GM23338 (cell line): ENCODE data around the gene LRRC52. TPM values are rescaled to one million over a fixed set of nuclear protein-coding genes. Genes with fewer than 3 reads are reported as not detected.

ENCODE experiments used
- ATAC-seq: fragments of 200-7000 bp; cut with Tn5 transposase; 3 replicates; pipeline ENCODE4 v1.9.1; 2020
- DNase-seq: peaks from one replicate; pipeline ENCODE4 v3.0.0-alpha.2; 2015; ENCODE audit warnings: low spot score
- H2AFZ ChIP-seq: fragments of 200-600 bp; sonication (generic); 2 replicates; pipeline ENCODE4 v1.8.0; 2016; ENCODE audit warnings: antibody characterized with exemption, mild to moderate bottlenecking, moderate library complexity
- H3F3A ChIP-seq: fragments of 200-600 bp; sonication (generic); replicated peaks from 2 replicates; pipeline ENCODE4 v1.8.0; 2017; ENCODE audit warnings: antibody characterized with exemption, mixed run types, low read depth
- H3K27ac ChIP-seq: fragments of 200-600 bp; sonication (generic); 2 replicates; pipeline ENCODE4 v1.6.1; 2016; ENCODE audit warnings: low read depth
- H3K27me3 ChIP-seq: fragments of 200-600 bp; sonication (generic); 2 replicates; pipeline ENCODE4 v1.8.0; 2016; ENCODE audit warnings: mild to moderate bottlenecking, mixed run types, moderate library complexity; ENCODE audit not compliant: insufficient read depth
- H3K36me3 ChIP-seq: fragments of 200-600 bp; sonication (generic); 2 replicates; pipeline ENCODE4 v1.8.0; 2016; ENCODE audit warnings: mild to moderate bottlenecking; ENCODE audit not compliant: insufficient read depth
- H3K4me1 ChIP-seq: fragments of 200-600 bp; sonication (generic); 2 replicates; pipeline ENCODE4 v1.8.0; 2016; ENCODE audit warnings: mild to moderate bottlenecking, moderate library complexity; ENCODE audit not compliant: insufficient read depth
- H3K4me2 ChIP-seq: fragments of 200-600 bp; sonication (generic); 2 replicates; pipeline ENCODE4 v1.7.1; 2017; ENCODE audit warnings: mixed run types
- H3K4me3 ChIP-seq: fragments of 200-600 bp; sonication (generic); 2 replicates; pipeline ENCODE4 v1.6.1; 2016; ENCODE audit warnings: mixed run types
- H3K79me2 ChIP-seq: fragments of 200-600 bp; sonication (generic); replicated peaks from 2 replicates; pipeline ENCODE4 v1.8.0; 2017; ENCODE audit warnings: mild to moderate bottlenecking; ENCODE audit not compliant: insufficient read depth
- H3K9me2 ChIP-seq: fragments of 200-600 bp; sonication (generic); 2 replicates; pipeline ENCODE4 v1.8.0; 2017; ENCODE audit not compliant: insufficient read depth
- H4K20me1 ChIP-seq: fragments of 200-600 bp; sonication (generic); replicated peaks from 2 replicates; pipeline ENCODE4 v1.8.0; 2017; ENCODE audit warnings: mild to moderate bottlenecking; ENCODE audit not compliant: insufficient read depth
- H3K27ac Mint-ChIP-seq: 2 replicates; pipeline ENCODE4 v1.8.0; 2020; ENCODE audit warnings: inconsistent platforms, mild to moderate bottlenecking, moderate library complexity, mixed read lengths
- H3K27me3 Mint-ChIP-seq: 3 replicates; pipeline ENCODE4 v1.8.0; 2022; ENCODE audit warnings: low read depth, mild to moderate bottlenecking, moderate library complexity, mixed read lengths, inconsistent platforms; ENCODE audit not compliant: insufficient read depth, poor library complexity
- H3K36me3 Mint-ChIP-seq: 3 replicates; pipeline ENCODE4 v1.8.0; 2021; ENCODE audit warnings: low read depth, mild to moderate bottlenecking, inconsistent platforms, moderate library complexity, mixed read lengths
- H3K4me1 Mint-ChIP-seq: 3 replicates; pipeline ENCODE4 v1.8.0; 2020; ENCODE audit warnings: mild to moderate bottlenecking, inconsistent platforms, mixed read lengths
- H3K4me3 Mint-ChIP-seq: 3 replicates; pipeline ENCODE4 v1.8.0; 2021; ENCODE audit warnings: moderate library complexity, mild to moderate bottlenecking, inconsistent platforms, mixed read lengths
- H3K9me3 Mint-ChIP-seq: 3 replicates; pipeline ENCODE4 v1.8.0; 2020; ENCODE audit warnings: moderate library complexity, mild to moderate bottlenecking, inconsistent platforms, mixed read lengths
- CREB1 ChIP-seq: fragments of 250-450 bp; sonication (Bioruptor Pico); IDR thresholded peaks from 2 replicates; pipeline ENCODE4 v1.5.0; 2020; ENCODE audit warnings: low read depth, mild to moderate bottlenecking, moderate library complexity
- EZH2 ChIP-seq: fragments of 200-600 bp; sonication (generic); IDR thresholded peaks from one replicate; pipeline ENCODE4 v1.8.0; 2017; ENCODE audit warnings: antibody characterized with exemption, mild to moderate bottlenecking, low read depth; ENCODE audit not compliant: unreplicated experiment
- POLR2AphosphoS5 ChIP-seq: IDR thresholded peaks from 2 replicates; pipeline ENCODE4 v1.6.1; 2016; ENCODE audit warnings: antibody characterized with exemption, low read depth
- STAT1 ChIP-seq: IDR thresholded peaks from one replicate; pipeline ENCODE4 v1.6.1; 2016; ENCODE audit warnings: antibody characterized with exemption; ENCODE audit not compliant: unreplicated experiment
- ZNF114 ChIP-seq: fragments of 250-450 bp; sonication (Bioruptor Pico); IDR thresholded peaks from 2 replicates; pipeline ENCODE4 v1.5.0; 2020; ENCODE audit warnings: mild to moderate bottlenecking, moderate library complexity
- polyA plus RNA-seq: library from polyadenylated mRNA; unstranded; fragments of >200 nt; fragmentation: Nextera tagmentation; extraction: Ambion mirVana; gene quantifications from 2 replicates; pipeline ENCODE4 v1.2.1, GENCODE V29; 2016
- total RNA-seq: library from RNA; depleted of rRNA; stranded (reverse); fragments of >200 nt; shearing (Covaris generic); gene quantifications from 2 replicates; pipeline ENCODE4 v1.2.3, GENCODE V29; 2014
- TF ChIP-seq, protein P1 (sequence below): fragments of 250-450 bp; sonication (Bioruptor Pico); IDR thresholded peaks from 2 replicates; pipeline ENCODE4 v1.5.0; 2020; ENCODE audit warnings: mild to moderate bottlenecking, moderate library complexity
- TF ChIP-seq, protein P2 (sequence below): IDR thresholded peaks from one replicate; pipeline ENCODE4 v1.6.1; 2018; ENCODE audit warnings: antibody characterized with exemption; ENCODE audit not compliant: unreplicated experiment
- TF ChIP-seq, protein P3 (sequence below), 2 experiments: fragments of 200-600 bp in 1 of 2; sonication (generic) in 1 of 2; conservative IDR thresholded peaks; 2 replicates each; pipeline versions ENCODE4 v1.5.1 to v1.6.1; 2016 to 2017; ENCODE audit warnings: antibody characterized with exemption in 2 of 2, low read depth in 2 of 2, mild to moderate bottlenecking in 2 of 2, moderate library complexity in 1 of 2
- TF ChIP-seq, protein P4 (sequence below): IDR thresholded peaks from 2 replicates; pipeline ENCODE4 v1.6.1; 2016; ENCODE audit warnings: antibody characterized with exemption

LRRC52 gene
- total and polyA plus RNA-seq, 2 experiments from 2014 or later = not detected

DNA sequence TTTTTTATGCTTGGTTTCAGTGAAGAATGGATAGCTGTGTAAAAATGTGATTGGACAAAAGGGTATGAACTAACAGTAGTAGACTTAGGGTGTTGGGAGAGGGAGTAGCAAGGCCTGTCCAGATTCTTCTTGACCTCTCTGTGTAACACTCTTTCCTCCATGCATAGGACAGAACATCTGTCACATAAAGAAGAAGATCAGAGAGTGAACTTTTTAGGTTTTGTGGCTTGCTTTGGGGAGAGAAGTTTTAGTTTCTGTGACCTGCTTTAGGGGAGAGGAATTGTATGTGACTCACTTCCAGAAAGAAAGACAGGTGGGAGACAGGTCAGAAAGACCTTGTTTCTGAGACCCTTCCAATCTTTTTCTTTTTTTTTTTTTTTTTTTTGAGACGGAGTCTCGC lies 27.3 kb upstream of the LRRC52 start (continued):
- TF ChIP-seq, protein P1, sequence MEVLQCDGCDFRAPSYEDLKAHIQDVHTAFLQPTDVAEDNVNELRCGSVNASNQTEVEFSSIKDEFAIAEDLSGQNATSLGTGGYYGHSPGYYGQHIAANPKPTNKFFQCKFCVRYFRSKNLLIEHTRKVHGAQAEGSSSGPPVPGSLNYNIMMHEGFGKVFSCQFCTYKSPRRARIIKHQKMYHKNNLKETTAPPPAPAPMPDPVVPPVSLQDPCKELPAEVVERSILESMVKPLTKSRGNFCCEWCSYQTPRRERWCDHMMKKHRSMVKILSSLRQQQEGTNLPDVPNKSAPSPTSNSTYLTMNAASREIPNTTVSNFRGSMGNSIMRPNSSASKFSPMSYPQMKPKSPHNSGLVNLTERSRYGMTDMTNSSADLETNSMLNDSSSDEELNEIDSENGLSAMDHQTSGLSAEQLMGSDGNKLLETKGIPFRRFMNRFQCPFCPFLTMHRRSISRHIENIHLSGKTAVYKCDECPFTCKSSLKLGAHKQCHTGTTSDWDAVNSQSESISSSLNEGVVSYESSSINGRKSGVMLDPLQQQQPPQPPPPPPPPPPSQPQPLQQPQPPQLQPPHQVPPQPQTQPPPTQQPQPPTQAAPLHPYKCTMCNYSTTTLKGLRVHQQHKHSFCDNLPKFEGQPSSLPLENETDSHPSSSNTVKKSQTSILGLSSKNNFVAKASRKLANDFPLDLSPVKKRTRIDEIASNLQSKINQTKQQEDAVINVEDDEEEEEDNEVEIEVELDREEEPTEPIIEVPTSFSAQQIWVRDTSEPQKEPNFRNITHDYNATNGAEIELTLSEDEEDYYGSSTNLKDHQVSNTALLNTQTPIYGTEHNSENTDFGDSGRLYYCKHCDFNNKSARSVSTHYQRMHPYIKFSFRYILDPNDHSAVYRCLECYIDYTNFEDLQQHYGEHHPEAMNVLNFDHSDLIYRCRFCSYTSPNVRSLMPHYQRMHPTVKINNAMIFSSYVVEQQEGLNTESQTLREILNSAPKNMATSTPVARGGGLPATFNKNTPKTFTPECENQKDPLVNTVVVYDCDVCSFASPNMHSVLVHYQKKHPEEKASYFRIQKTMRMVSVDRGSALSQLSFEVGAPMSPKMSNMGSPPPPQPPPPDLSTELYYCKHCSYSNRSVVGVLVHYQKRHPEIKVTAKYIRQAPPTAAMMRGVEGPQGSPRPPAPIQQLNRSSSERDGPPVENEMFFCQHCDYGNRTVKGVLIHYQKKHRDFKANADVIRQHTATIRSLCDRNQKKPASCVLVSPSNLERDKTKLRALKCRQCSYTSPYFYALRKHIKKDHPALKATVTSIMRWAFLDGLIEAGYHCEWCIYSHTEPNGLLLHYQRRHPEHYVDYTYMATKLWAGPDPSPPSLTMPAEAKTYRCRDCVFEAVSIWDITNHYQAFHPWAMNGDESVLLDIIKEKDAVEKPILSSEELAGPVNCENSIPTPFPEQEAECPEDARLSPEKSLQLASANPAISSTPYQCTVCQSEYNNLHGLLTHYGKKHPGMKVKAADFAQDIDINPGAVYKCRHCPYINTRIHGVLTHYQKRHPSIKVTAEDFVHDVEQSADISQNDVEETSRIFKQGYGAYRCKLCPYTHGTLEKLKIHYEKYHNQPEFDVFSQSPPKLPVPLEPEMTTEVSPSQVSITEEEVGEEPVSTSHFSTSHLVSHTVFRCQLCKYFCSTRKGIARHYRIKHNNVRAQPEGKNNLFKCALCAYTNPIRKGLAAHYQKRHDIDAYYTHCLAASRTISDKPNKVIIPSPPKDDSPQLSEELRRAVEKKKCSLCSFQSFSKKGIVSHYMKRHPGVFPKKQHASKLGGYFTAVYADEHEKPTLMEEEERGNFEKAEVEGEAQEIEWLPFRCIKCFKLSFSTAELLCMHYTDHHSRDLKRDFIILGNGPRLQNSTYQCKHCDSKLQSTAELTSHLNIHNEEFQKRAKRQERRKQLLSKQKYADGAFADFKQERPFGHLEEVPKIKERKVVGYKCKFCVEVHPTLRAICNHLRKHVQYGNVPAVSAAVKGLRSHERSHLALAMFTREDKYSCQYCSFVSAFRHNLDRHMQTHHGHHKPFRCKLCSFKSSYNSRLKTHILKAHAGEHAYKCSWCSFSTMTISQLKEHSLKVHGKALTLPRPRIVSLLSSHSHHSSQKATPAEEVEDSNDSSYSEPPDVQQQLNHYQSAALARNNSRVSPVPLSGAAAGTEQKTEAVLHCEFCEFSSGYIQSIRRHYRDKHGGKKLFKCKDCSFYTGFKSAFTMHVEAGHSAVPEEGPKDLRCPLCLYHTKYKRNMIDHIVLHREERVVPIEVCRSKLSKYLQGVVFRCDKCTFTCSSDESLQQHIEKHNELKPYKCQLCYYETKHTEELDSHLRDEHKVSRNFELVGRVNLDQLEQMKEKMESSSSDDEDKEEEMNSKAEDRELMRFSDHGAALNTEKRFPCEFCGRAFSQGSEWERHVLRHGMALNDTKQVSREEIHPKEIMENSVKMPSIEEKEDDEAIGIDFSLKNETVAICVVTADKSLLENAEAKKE (CRISPR knock-in tag) = no peak
- no peak for TF ChIP-seq ZNF114 (CRISPR knock-in tag)
- TF ChIP-seq, protein P2, sequence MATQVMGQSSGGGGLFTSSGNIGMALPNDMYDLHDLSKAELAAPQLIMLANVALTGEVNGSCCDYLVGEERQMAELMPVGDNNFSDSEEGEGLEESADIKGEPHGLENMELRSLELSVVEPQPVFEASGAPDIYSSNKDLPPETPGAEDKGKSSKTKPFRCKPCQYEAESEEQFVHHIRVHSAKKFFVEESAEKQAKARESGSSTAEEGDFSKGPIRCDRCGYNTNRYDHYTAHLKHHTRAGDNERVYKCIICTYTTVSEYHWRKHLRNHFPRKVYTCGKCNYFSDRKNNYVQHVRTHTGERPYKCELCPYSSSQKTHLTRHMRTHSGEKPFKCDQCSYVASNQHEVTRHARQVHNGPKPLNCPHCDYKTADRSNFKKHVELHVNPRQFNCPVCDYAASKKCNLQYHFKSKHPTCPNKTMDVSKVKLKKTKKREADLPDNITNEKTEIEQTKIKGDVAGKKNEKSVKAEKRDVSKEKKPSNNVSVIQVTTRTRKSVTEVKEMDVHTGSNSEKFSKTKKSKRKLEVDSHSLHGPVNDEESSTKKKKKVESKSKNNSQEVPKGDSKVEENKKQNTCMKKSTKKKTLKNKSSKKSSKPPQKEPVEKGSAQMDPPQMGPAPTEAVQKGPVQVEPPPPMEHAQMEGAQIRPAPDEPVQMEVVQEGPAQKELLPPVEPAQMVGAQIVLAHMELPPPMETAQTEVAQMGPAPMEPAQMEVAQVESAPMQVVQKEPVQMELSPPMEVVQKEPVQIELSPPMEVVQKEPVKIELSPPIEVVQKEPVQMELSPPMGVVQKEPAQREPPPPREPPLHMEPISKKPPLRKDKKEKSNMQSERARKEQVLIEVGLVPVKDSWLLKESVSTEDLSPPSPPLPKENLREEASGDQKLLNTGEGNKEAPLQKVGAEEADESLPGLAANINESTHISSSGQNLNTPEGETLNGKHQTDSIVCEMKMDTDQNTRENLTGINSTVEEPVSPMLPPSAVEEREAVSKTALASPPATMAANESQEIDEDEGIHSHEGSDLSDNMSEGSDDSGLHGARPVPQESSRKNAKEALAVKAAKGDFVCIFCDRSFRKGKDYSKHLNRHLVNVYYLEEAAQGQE = no peak
- TF ChIP-seq POLR2AphosphoS5 = no peak

DNA sequence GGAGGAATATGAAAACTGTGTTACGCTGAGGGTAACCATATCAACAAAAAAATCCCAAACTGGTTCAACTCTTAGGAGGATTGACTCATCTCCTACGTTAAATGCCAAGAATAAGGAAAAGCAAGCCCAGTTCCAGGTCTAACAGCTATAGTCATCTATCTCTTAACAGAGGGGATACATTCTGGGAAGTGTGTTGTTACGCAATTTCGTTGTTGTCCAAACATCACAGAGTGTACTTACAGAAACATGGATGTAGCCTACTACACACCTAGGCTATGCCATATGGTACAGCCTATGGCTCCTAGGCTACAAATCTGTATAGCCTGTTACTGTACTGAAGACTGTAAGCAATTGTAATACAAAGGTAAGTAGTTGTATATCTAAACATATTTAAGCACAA lies 23.2 kb upstream of the LRRC52 start:
- Mint-ChIP-seq H3K27me3 (peaks cover 5% of the 10 kb centered on the region), H3K4me3 (no peak overlapping the region), H3K36me3 (peaks cover 3% of the 10 kb centered on the region; the same call in 1 of the 3 replicates), H3K27ac (no peak overlapping the region), H3K4me1 (peaks cover 5% of the 10 kb centered on the region; the same call in 2 of the 3 replicates), H3K9me3 (peaks cover 13% of the 10 kb centered on the region)
- no peak overlapping the region for H3K4me3 ChIP-seq
- no peak overlapping the region for H2AFZ ChIP-seq
- H3K27me3 ChIP-seq = no peaks in the 10 kb centered on the region
- no peak for DNase-seq
- H3K27ac ChIP-seq = no peak overlapping the region
- no peaks in the 10 kb centered on the region for H3K4me1 ChIP-seq
- ATAC-seq = no peak
- no peaks in the 10 kb centered on the region for H3F3A ChIP-seq
- H3K36me3 ChIP-seq = no peaks in the 10 kb centered on the region
- H4K20me1 ChIP-seq = no peaks in the 10 kb centered on the region
- H3K79me2 ChIP-seq = no peaks in the 10 kb centered on the region
- H3K9me2 ChIP-seq = no peaks in the 10 kb centered on the region
- H3K4me2 ChIP-seq = no peak overlapping the region
- TF ChIP-seq EZH2 (no peak), ZNF114 (CRISPR knock-in tag) (no peak), CREB1 (CRISPR knock-in tag) (no peak), STAT1 (no peak)
- TF ChIP-seq, protein P3, sequence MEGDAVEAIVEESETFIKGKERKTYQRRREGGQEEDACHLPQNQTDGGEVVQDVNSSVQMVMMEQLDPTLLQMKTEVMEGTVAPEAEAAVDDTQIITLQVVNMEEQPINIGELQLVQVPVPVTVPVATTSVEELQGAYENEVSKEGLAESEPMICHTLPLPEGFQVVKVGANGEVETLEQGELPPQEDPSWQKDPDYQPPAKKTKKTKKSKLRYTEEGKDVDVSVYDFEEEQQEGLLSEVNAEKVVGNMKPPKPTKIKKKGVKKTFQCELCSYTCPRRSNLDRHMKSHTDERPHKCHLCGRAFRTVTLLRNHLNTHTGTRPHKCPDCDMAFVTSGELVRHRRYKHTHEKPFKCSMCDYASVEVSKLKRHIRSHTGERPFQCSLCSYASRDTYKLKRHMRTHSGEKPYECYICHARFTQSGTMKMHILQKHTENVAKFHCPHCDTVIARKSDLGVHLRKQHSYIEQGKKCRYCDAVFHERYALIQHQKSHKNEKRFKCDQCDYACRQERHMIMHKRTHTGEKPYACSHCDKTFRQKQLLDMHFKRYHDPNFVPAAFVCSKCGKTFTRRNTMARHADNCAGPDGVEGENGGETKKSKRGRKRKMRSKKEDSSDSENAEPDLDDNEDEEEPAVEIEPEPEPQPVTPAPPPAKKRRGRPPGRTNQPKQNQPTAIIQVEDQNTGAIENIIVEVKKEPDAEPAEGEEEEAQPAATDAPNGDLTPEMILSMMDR (conservative IDR thresholded peaks at IDR 0.05; ENCODE audit: low read depth in 2 of 2) = no peak
- TF ChIP-seq, protein P4, sequence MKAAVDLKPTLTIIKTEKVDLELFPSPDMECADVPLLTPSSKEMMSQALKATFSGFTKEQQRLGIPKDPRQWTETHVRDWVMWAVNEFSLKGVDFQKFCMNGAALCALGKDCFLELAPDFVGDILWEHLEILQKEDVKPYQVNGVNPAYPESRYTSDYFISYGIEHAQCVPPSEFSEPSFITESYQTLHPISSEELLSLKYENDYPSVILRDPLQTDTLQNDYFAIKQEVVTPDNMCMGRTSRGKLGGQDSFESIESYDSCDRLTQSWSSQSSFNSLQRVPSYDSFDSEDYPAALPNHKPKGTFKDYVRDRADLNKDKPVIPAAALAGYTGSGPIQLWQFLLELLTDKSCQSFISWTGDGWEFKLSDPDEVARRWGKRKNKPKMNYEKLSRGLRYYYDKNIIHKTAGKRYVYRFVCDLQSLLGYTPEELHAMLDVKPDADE = no peak
